Activated B cell treated with CpG ODN at 0.5 μM for 24 hours (primary cell): Measurements from ENCODE around the gene BCAN. TPM values are rescaled to one million over a fixed set of nuclear protein-coding genes. Genes with fewer than 3 reads are reported as not detected.

Source experiments
- ATAC-seq: fragments of 200-7000 bp; cut with Tn5 transposase; one replicate; pipeline ENCODE4 v1.10.0; 2021; ENCODE audit warnings: low read depth, mild to moderate bottlenecking, moderate library complexity
- CTCF ChIA-PET: fragments of 350-600 bp; sonication (Branson Sonifier 250); formaldehyde crosslinking; loops from one replicate; lab custom pipeline; 2021; ENCODE audit warnings: antibody characterized with exemption; lab: Charles Lee
- POLR2A ChIA-PET: fragments of 350-600 bp; sonication (Branson Sonifier 250); formaldehyde crosslinking; loops from one replicate; lab custom pipeline; 2021; ENCODE audit warnings: antibody characterized with exemption; lab: Charles Lee
- DNase-seq: peaks from one replicate; pipeline ENCODE4 v3.0.0; 2022
- H3K27ac Mint-ChIP-seq: one replicate; pipeline ENCODE4 v1.8.0; 2020; ENCODE audit warnings: mixed read lengths
- H3K27me3 Mint-ChIP-seq: one replicate; pipeline ENCODE4 v1.8.0; 2021; ENCODE audit warnings: mixed read lengths
- H3K36me3 Mint-ChIP-seq: one replicate; pipeline ENCODE4 v1.8.0; 2021; ENCODE audit warnings: low read depth, mixed read lengths
- H3K4me1 Mint-ChIP-seq: one replicate; pipeline ENCODE4 v1.8.0; 2021; ENCODE audit warnings: mixed read lengths
- H3K4me3 Mint-ChIP-seq: one replicate; pipeline ENCODE4 v1.8.0; 2020; ENCODE audit warnings: mild to moderate bottlenecking, mixed read lengths
- H3K9me3 Mint-ChIP-seq: one replicate; pipeline ENCODE4 v1.8.0; 2020; ENCODE audit warnings: mixed read lengths
- CTCF ChIP-seq: fragments of 200-600 bp; IDR thresholded peaks from one replicate; pipeline ENCODE4 v1.8.0; 2022; ENCODE audit warnings: antibody characterized with exemption, mild to moderate bottlenecking
- intact Hi-C: fragments of 100-400 bp; cut with micrococcal nuclease; formaldehyde crosslinking; loops from one replicate; pipeline ENCODE4 v1.15.1; 2024
- total RNA-seq: library from RNA; stranded (reverse); gene quantifications from 2 replicates; pipeline ENCODE4 v1.2.3, GENCODE V29; 2022

Gene BCAN
- total RNA-seq, 1 donor from 2014 or later, result 0.51 TPM

- POLR2A ChIA-PET, result interaction anchor here (1.4 kb wide), 1 partner anchor 24 kb away, joined by 3 read pairs; the partner anchor contains the start of gene METTL25B
- no peak overlapping the region for H3K27ac Mint-ChIP-seq
- CTCF ChIA-PET, result interaction anchor here (1.5 kb wide), 1 partner anchor 14 kb away, joined by 6 read pairs; no protein-coding TSS in a partner anchor
- H3K9me3 Mint-ChIP-seq, result no peaks in the 10 kb centered on the region
- no peak for TF ChIP-seq CTCF
- H3K4me3 Mint-ChIP-seq, result no peak overlapping the region
- DNase-seq, result no peak
- intact Hi-C loops, result no loop called here
- H3K27me3 Mint-ChIP-seq, result peaks cover 35% of the 10 kb centered on the region
- no peak for ATAC-seq
- peaks cover 28% of the 10 kb centered on the region for H3K4me1 Mint-ChIP-seq
- H3K36me3 Mint-ChIP-seq, result no peaks in the 10 kb centered on the region
These were observed 61.8 kb downstream of the BCAN start for GRCh38 chr1:156703741-156704140.

- intact Hi-C loops, result no loop called here
- POLR2A ChIA-PET, result interaction anchor here (1.4 to 1.6 kb wide), 2 partner anchors 21 to 24 kb away, joined by 3 to 6 read pairs; partner anchors contain the start of gene METTL25B
- CTCF ChIA-PET, result interaction anchor here (0.7 to 2.0 kb wide), 3 partner anchors 15 to 28 kb away, joined by 3 to 6 read pairs (median 6); no protein-coding TSS in a partner anchor
- no peak for TF ChIP-seq CTCF
- Mint-ChIP-seq H3K27me3 (peaks cover 32% of the 10 kb centered on the region), H3K9me3 (no peaks in the 10 kb centered on the region), H3K4me3 (peak overlapping the region; percentile 41), H3K27ac (no peak overlapping the region), H3K4me1 (peaks cover 28% of the 10 kb centered on the region), H3K36me3 (no peaks in the 10 kb centered on the region)
- DNase-seq, result no peak
- ATAC-seq, result no peak
These were observed 62.3 kb downstream of the BCAN start for GRCh38 chr1:156704166-156704711.

GRCh38 chr1:156704930-156705320 is 63.0 kb downstream of the BCAN start:
- H3K9me3 Mint-ChIP-seq, result no peaks in the 10 kb centered on the region
- H3K4me1 Mint-ChIP-seq, result peaks cover 28% of the 10 kb centered on the region
- H3K27me3 Mint-ChIP-seq, result peaks cover 28% of the 10 kb centered on the region
- H3K36me3 Mint-ChIP-seq, result no peaks in the 10 kb centered on the region
- peak overlapping the region; percentile 82 for H3K4me3 Mint-ChIP-seq
- intact Hi-C loops, result loop anchor here (1.0 kb wide), 1 partner anchor 45 kb away; no protein-coding TSS in a partner anchor
- no peak for TF ChIP-seq CTCF
- ATAC-seq (no peak), DNase-seq (no peak)
- H3K27ac Mint-ChIP-seq, result no peak overlapping the region
- POLR2A ChIA-PET, result interaction anchor here (1.4 to 1.6 kb wide), 2 partner anchors 20 to 23 kb away, joined by 3 to 6 read pairs; partner anchors contain the start of gene METTL25B
- CTCF ChIA-PET, result interaction anchor here (0.7 to 2.8 kb wide), 3 partner anchors 15 to 29 kb away, joined by 3 to 36 read pairs (median 6); no protein-coding TSS in a partner anchor

GRCh38 chr1:156705321-156705917 is 63.5 kb downstream of the BCAN start, which contains the start of gene CRABP2:
Gene CRABP2, minus strand, starts transcription at chr1:156705583. Its CDS starts 137 bp downstream, at chr1:156705446.
- peak; percentile 45 for ATAC-seq
- Mint-ChIP-seq H3K4me1 (peaks cover 28% of the 10 kb centered on the region), H3K27me3 (peaks cover 24% of the 10 kb centered on the region), H3K27ac (no peak within 1 kb of the TSS), H3K36me3 (no peaks in the 10 kb centered on the region), H3K9me3 (no peaks in the 10 kb centered on the region), H3K4me3 (peak within 1 kb of the TSS; percentile 82)
- no peak for TF ChIP-seq CTCF
- ChIA-PET POLR2A (interaction anchor here (0.6 to 2.4 kb wide), 5 partner anchors 9 to 46 kb away, joined by 3 to 15 read pairs (median 5); partner anchors contain the start of genes HDGF, ISG20L2 and METTL25B), CTCF (interaction anchor here (0.8 to 2.8 kb wide), 6 partner anchors 16 to 86 kb away, joined by 3 to 36 read pairs (median 5); partner anchors contain the start of genes HAPLN2 and MRPL24)
- DNase-seq, result no peak
- intact Hi-C loops, result loop anchor here (1.0 kb wide), 1 partner anchor 45 kb away; no protein-coding TSS in a partner anchor
